ENCODE measurements around the gene NR1I3.
A peak's percentile ranks its signal among the peaks of the same experiment; 100 is the strongest.
"Not testable (repeated sequence)": the region's sequence is repeated elsewhere in the genome, so short reads cannot be mapped to it uniquely, and the experiment has no call there.

NR1I3 gene

GRCh38 chr1:161238039-161238473 lies at the start of gene NR1I3:
TSS of gene NR1I3 (minus strand) at chr1:161238203. CDS start at chr1:161236565, 1,638 bp downstream.
- DNase-seq, result no peak

GRCh38 chr1:161287482-161288054 lies 49.6 kb upstream of the NR1I3 start:
- no peak for DNase-seq

- DNase-seq, result no peak
These were observed 47.5 kb upstream of the NR1I3 start for GRCh38 chr1:161285521-161285920.

GRCh38 chr1:161285113-161285512 lies 47.1 kb upstream of the NR1I3 start:
- DNase-seq, result no peak

- DNase-seq, result no peak
These were observed 45.0 kb upstream of the NR1I3 start for GRCh38 chr1:161282991-161283390.

- no peak for DNase-seq
These were observed 36.9 kb upstream of the NR1I3 start for GRCh38 chr1:161274874-161275273.

- DNase-seq, result no peak
These were observed 35.4 kb upstream of the NR1I3 start for GRCh38 chr1:161273402-161273801.

GRCh38 chr1:161267321-161267720 lies 29.3 kb upstream of the NR1I3 start:
- no peak for DNase-seq

GRCh38 chr1:161266836-161267235 lies 28.8 kb upstream of the NR1I3 start:
- DNase-seq, result no peak

GRCh38 chr1:161266202-161266601 lies 28.2 kb upstream of the NR1I3 start:
- DNase-seq, result no peak

- DNase-seq, result no peak
These were observed 27.3 kb upstream of the NR1I3 start for GRCh38 chr1:161265305-161265704.

- DNase-seq, result no peak
These were observed 23.5 kb upstream of the NR1I3 start for GRCh38 chr1:161261261-161262235.

GRCh38 chr1:161260376-161261260 lies 22.6 kb upstream of the NR1I3 start:
- DNase-seq, result no peak

- DNase-seq, result no peak
These were observed 21.8 kb upstream of the NR1I3 start for GRCh38 chr1:161259765-161260164.

- no peak for DNase-seq
These were observed 21.3 kb upstream of the NR1I3 start for GRCh38 chr1:161259345-161259702.

- DNase-seq, result peak; percentile 44
These were observed 20.7 kb upstream of the NR1I3 start, which contains the start of gene PCP4L1 for GRCh38 chr1:161258439-161259344. TSS of gene PCP4L1 (plus strand) at chr1:161258745. CDS start at chr1:161258975, 230 bp downstream.

GRCh38 chr1:161257109-161257508 lies 19.1 kb upstream of the NR1I3 start:
- DNase-seq, result not testable (repeated sequence)

GRCh38 chr1:161255955-161256520 lies 18.0 kb upstream of the NR1I3 start:
- DNase-seq, result not testable (repeated sequence)

- not testable (repeated sequence) for DNase-seq
These were observed 17.3 kb upstream of the NR1I3 start for GRCh38 chr1:161255302-161255701.

- no peak for DNase-seq
These were observed 13.6 kb upstream of the NR1I3 start for GRCh38 chr1:161251579-161251978.

GRCh38 chr1:161250829-161251228 lies 12.8 kb upstream of the NR1I3 start:
- DNase-seq, result no peak

- DNase-seq, result not testable (repeated sequence)
These were observed 12.1 kb upstream of the NR1I3 start for GRCh38 chr1:161250100-161250499.

All from fibroblast of skin of right quadriceps (primary cell).